Peyer's patch (tissue), 4 donors: Measurements from ENCODE around the gene CABP4.

Source experiments
- CTCF ChIP-seq, 6 experiments: fragments of 450-650 bp in 4 of 6; fragments of 200-600 bp in 2 of 6; sonication (generic) in 1 of 6; IDR thresholded peaks; one replicate each; pipeline ENCODE4 v1.5.1; 2017 to 2019; ENCODE audit warnings: antibody characterized with exemption in 6 of 6, mild to moderate bottlenecking in 3 of 6, moderate library complexity in 1 of 6
- POLR2A ChIP-seq, 2 donors: fragments of 450-650 bp; IDR thresholded peaks; one replicate each; pipeline ENCODE4 v1.5.1; 2017; ENCODE audit warnings: antibody characterized with exemption in 2 of 2, mild to moderate bottlenecking in 2 of 2, moderate library complexity in 2 of 2

DNA sequence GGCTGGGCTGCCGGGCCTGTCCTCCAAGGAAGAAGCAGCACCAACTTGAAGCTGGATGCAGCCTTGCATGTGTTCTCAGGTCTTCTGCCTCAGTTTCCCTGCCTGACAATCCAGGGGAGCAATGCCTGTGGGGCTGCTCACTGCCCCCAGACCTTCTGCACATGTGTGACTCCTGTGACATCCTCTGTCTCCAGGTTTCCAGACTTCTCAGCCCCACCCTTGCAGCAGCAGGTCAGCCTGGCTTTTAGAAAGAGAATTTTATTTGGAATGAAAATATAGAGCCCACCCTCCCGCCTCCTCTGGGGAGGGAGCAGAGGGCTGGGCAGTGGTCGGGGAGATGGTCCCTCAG is 17.4 kb upstream of the CABP4 start:
- TF ChIP-seq CTCF (IDR thresholded peaks at IDR 0.05) (no peak), POLR2A (IDR thresholded peaks at IDR 0.05) (no peak)
